Suprapubic skin (tissue), 4 donors: Measurements from ENCODE around the gene PLEKHG3.

Experiments
- CTCF ChIP-seq, 2 donors: fragments of 200-600 bp in 1 of 2; fragments of 450-650 bp in 1 of 2; sonication (generic) in 1 of 2; IDR thresholded peaks; one replicate each; pipeline ENCODE4 v1.5.1; 2016 to 2019; ENCODE audit warnings: antibody characterized with exemption in 2 of 2, mild to moderate bottlenecking in 1 of 2, moderate library complexity in 1 of 2
- EP300 ChIP-seq: sonication (generic); formaldehyde crosslinking; IDR thresholded peaks from one replicate; pipeline ENCODE4 v1.6.1; 2017; ENCODE audit warnings: antibody characterized with exemption
- POLR2A ChIP-seq, 2 donors: fragments of 450-650 bp; IDR thresholded peaks; one replicate each; pipeline ENCODE4 v1.6.1; 2017; ENCODE audit warnings: antibody characterized with exemption in 2 of 2, mild to moderate bottlenecking in 2 of 2, moderate library complexity in 2 of 2
- POLR2AphosphoS5 ChIP-seq, 3 donors: sonication (generic); formaldehyde crosslinking; IDR thresholded peaks; one replicate each; pipeline ENCODE4 v1.6.1; 2017; ENCODE audit warnings: antibody characterized with exemption in 3 of 3

DNA sequence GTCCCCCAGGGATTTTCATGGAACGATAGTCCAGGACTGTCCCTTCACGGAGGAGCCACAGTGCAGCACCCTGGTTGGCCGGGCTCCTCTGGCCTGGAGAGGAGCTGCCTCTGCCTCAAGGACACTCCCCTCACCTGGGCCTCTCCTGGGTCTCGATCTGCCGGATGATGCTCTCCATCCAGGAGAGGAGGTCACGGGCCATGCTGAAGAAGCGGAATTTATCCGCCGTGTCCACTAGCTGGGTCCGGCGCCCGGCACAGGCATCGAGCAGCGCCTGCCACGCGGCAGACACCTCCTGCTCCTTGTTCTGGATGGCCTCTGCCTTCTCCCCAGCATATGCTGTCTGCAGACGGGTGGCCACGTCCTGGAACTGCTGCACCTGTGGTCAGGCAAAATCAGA is 66.5 kb downstream of the PLEKHG3 start:
- TF ChIP-seq CTCF (IDR thresholded peaks at IDR 0.05) (no peak), POLR2AphosphoS5 (IDR thresholded peaks at IDR 0.05) (no peak), POLR2A (IDR thresholded peaks at IDR 0.05) (no peak), EP300 (no peak)
